ENCODE data around the gene RNU5D-1. TPM values are rescaled to one million over a fixed set of nuclear protein-coding genes. Genes with fewer than 3 reads are reported as not detected.

The RNU5D-1 gene
- total and polyA plus RNA-seq, 7 experiments from 2014 or later, result not detected

DNA sequence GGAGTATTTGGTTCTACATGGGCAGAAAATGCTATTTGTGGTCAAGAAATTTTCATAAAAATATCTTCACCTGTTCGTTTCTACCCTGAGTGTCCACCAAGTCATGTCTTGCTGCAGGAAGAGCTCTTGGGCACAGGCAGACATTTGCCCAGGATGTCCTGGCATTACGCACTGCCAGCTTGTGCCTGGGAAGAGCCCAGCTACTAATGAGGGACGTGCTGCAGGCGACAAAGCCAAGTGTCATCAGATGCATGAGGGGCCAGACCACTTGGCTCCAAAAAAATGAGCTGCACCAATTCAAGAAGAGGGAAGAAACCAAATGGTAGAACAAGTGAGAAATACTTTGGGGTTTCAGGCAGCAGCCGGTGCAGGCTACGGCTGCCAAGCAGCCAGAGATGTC is 12.9 kb downstream of the RNU5D-1 start:
- no peaks in the 10 kb centered on the region for H3K27me3 ChIP-seq (ENCODE audit: control insufficient read depth in 2 of 2, insufficient read depth in 2 of 2, low read length in 2 of 2)
- Mint-ChIP-seq H3K9me3 (peaks cover 0 to 3% (median 0%) of the 10 kb centered on the region in 11 donors), H3K27me3 (no peaks in the 10 kb centered on the region), H3K4me3 (peak overlapping the region in 6 of 10 donors; percentile 8 to 56 (median 43)), H3K27ac (peak overlapping the region in 7 of 9 donors; percentile 10 to 93 (median 68)), H3K4me1 (peaks cover 57 to 78% (median 69%) of the 10 kb centered on the region in 7 donors), H3K36me3 (peaks cover 0 to 3% (median 0%) of the 10 kb centered on the region in 5 donors)
- no peaks in the 10 kb centered on the region for H3K9me3 ChIP-seq (ENCODE audit: control insufficient read depth in 2 of 3, low read length in 3 of 3)
- peaks cover 28 to 62% of the 10 kb centered on the region in 2 donors for H3K4me1 ChIP-seq (ENCODE audit: control insufficient read depth in 2 of 2, insufficient read depth in 2 of 2, low read length in 2 of 2)
- ChIA-PET POLR2A (interaction anchor here (0.8 to 14.5 kb wide), 10 partner anchors 12 to 293 kb away, joined by 3 to 239 read pairs (median 3); partner anchors contain the start of genes ARMH1, HECTD3, PLK3 and RNU5D-1), CTCF (interaction anchor here (0.6 to 8.9 kb wide), 8 partner anchors 11 to 773 kb away, joined by 3 to 55 read pairs (median 4); partner anchors contain the start of gene RNU5D-1)
- peak overlapping the region; percentile 24 for H3K27ac ChIP-seq (ENCODE audit: low read depth, low read length)
- no peaks in the 10 kb centered on the region for H3K36me3 ChIP-seq (ENCODE audit: control insufficient read depth in 2 of 3, insufficient read depth in 3 of 3, low read length in 3 of 3)
- DNase-seq (no peak), ATAC-seq (no peak)
- no peak overlapping the region for H3K4me3 ChIP-seq (ENCODE audit: low read length)
- intact Hi-C loops (cut with micrococcal nuclease), result no loop called here

DNA sequence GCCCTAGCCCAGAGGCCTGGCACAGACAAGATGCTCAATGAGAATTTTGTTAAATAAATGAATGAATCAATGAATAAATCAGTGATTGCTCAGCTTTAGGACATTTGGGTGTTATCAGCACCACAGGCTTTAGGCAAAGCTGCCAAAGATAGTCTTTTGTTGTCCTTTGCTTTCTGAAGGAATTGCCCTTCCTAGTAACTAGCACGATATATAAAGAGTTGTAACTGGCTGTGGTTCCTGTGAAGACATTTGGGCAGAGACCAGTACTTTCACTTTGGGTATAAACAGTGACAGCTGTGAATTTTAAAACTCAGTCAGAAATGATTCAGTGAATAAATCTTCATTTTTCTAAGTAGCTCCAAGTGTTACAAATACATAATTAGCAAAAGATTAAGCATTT is 13.3 kb downstream of the RNU5D-1 start:
- intact Hi-C loops (cut with micrococcal nuclease), result no loop called here
- no peak overlapping the region for H3K4me3 ChIP-seq (ENCODE audit: low read length)
- no peaks in the 10 kb centered on the region for H3K27me3 Mint-ChIP-seq
- peaks cover 0 to 1% (median 0%) of the 10 kb centered on the region in 5 donors for H3K36me3 Mint-ChIP-seq
- DNase-seq, result no peak
- no peaks in the 10 kb centered on the region for H3K27me3 ChIP-seq (ENCODE audit: control insufficient read depth in 2 of 2, insufficient read depth in 2 of 2, low read length in 2 of 2)
- ChIA-PET CTCF (interaction anchor here (0.9 to 8.9 kb wide), 6 partner anchors 10 to 774 kb away, joined by 3 to 55 read pairs (median 4); partner anchors contain the start of gene RNU5D-1), POLR2A (interaction anchor here (0.8 to 14.5 kb wide), 11 partner anchors 12 to 294 kb away, joined by 3 to 239 read pairs (median 3); partner anchors contain the start of genes ARMH1, HECTD3, PLK3 and RNU5D-1)
- H3K4me1 ChIP-seq (ENCODE audit: control insufficient read depth in 2 of 2, insufficient read depth in 2 of 2, low read length in 2 of 2), result peaks cover 28 to 59% of the 10 kb centered on the region in 2 donors
- ATAC-seq, result no peak
- H3K36me3 ChIP-seq (ENCODE audit: control insufficient read depth in 2 of 3, insufficient read depth in 3 of 3, low read length in 3 of 3), result no peaks in the 10 kb centered on the region
- H3K27ac ChIP-seq (ENCODE audit: low read depth, low read length), result peak overlapping the region; percentile 24
- H3K27ac Mint-ChIP-seq, result peak overlapping the region in 8 of 9 donors; percentile 39 to 93 (median 63)
- peak overlapping the region in 6 of 10 donors; percentile 8 to 56 (median 43) for H3K4me3 Mint-ChIP-seq
- no peaks in the 10 kb centered on the region for H3K9me3 ChIP-seq (ENCODE audit: control insufficient read depth in 2 of 3, low read length in 3 of 3)
- H3K9me3 Mint-ChIP-seq, result peaks cover 0 to 3% (median 0%) of the 10 kb centered on the region in 11 donors
- peaks cover 55 to 75% (median 65%) of the 10 kb centered on the region in 7 donors for H3K4me1 Mint-ChIP-seq

DNA sequence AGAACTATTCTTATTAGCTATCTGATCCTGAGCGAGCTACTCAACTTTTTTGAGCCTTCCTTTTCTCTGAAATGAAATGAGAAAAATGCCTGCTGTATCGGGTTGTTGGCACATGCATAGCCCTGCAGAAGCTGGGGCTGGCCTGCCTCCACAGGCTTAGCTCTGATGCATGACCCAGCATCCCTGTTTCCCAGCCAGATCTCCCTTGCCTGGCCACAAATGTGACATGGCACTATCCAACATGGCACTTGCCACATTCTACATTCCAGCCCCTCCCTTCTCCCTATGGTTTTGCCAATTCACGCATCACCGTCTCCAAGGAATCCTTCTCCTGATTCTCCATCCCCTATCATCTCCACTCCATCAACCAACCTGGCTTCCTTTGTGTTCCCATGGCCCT is 13.8 kb downstream of the RNU5D-1 start:
- Mint-ChIP-seq H3K27me3 (no peaks in the 10 kb centered on the region), H3K4me1 (peaks cover 55 to 73% (median 65%) of the 10 kb centered on the region in 7 donors), H3K9me3 (peaks cover 0 to 3% (median 0%) of the 10 kb centered on the region in 11 donors), H3K4me3 (peak overlapping the region in 5 of 10 donors; percentile 25 to 63 (median 47)), H3K27ac (peak overlapping the region in 7 of 9 donors; percentile 48 to 93 (median 70)), H3K36me3 (peaks cover 0 to 1% (median 0%) of the 10 kb centered on the region in 5 donors)
- no peaks in the 10 kb centered on the region for H3K36me3 ChIP-seq (ENCODE audit: control insufficient read depth in 2 of 3, insufficient read depth in 3 of 3, low read length in 3 of 3)
- DNase-seq (no peak), ATAC-seq (no peak)
- H3K27ac ChIP-seq (ENCODE audit: low read depth, low read length), result no peak overlapping the region
- no peaks in the 10 kb centered on the region for H3K27me3 ChIP-seq (ENCODE audit: control insufficient read depth in 2 of 2, insufficient read depth in 2 of 2, low read length in 2 of 2)
- no peaks in the 10 kb centered on the region for H3K9me3 ChIP-seq (ENCODE audit: control insufficient read depth in 2 of 3, low read length in 3 of 3)
- intact Hi-C loops (cut with micrococcal nuclease), result no loop called here
- H3K4me1 ChIP-seq (ENCODE audit: control insufficient read depth in 2 of 2, insufficient read depth in 2 of 2, low read length in 2 of 2), result peaks cover 28 to 55% of the 10 kb centered on the region in 2 donors
- CTCF ChIA-PET, result interaction anchor here (0.9 to 8.9 kb wide), 5 partner anchors 10 to 774 kb away, joined by 3 to 55 read pairs (median 4); partner anchors contain the start of gene RNU5D-1
- POLR2A ChIA-PET, result interaction anchor here (1.0 to 14.5 kb wide), 7 partner anchors 13 to 294 kb away, joined by 3 to 239 read pairs (median 4); partner anchors contain the start of genes HECTD3, RNU5D-1 and UROD
- no peak overlapping the region for H3K4me3 ChIP-seq (ENCODE audit: low read length)

DNA sequence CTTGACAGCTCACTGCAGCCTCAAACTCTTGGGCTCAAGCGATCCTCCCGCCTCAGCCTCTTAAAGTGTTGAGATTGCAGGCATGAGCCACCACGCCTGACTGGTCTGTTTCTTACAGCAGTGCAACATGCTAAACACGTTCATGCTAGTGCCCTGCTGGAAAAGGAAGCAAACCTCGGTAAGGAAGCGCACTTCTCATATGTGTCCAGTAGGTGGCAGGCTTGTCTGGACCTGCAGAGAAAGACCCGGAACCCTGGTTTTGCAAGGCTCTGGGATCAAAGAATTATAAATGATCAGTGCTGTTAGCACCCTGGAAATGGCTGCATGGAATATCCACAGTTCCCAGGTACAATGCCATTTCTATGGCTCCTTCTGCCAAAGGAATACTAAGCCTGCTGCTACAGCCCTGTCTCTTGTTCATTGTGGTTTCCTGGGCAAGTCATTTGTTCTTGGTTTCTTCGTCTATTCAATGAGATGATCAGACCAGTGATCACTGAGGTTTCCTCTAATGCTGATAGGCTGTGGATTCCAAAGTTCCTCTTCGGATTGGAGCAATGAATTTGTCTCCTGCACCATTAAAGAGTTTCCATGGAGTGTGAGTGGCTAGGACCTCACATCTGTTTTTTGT is 15.9 kb downstream of the RNU5D-1 start:
- H3K4me3 Mint-ChIP-seq, result peak overlapping the region; percentile 24 to 72 (median 66)
- Histone ChIP-seq H3K27me3 (ENCODE audit: control insufficient read depth in 2 of 2, insufficient read depth in 2 of 2, low read length in 2 of 2) (no peaks in the 10 kb centered on the region), H3K9me3 (ENCODE audit: control insufficient read depth in 2 of 3, low read length in 3 of 3) (no peaks in the 10 kb centered on the region), H3K36me3 (ENCODE audit: control insufficient read depth in 2 of 3, insufficient read depth in 3 of 3, low read length in 3 of 3) (no peaks in the 10 kb centered on the region), H3K4me1 (ENCODE audit: control insufficient read depth in 2 of 2, insufficient read depth in 2 of 2, low read length in 2 of 2) (peaks cover 11 to 37% of the 10 kb centered on the region in 2 donors), H3K4me3 (ENCODE audit: low read length) (peak overlapping the region; percentile 28), H3K27ac (ENCODE audit: low read depth, low read length) (peak overlapping the region; percentile 39)
- ChIA-PET CTCF (interaction anchor here (0.7 to 8.9 kb wide), 5 partner anchors 15 to 786 kb away, joined by 3 to 55 read pairs (median 5); partner anchors contain the start of gene RNU5D-1), POLR2A (interaction anchor here (0.7 to 14.5 kb wide), 4 partner anchors 15 to 95 kb away, joined by 3 to 239 read pairs (median 4); partner anchors contain the start of gene RNU5D-1)
- H3K27ac Mint-ChIP-seq, result peak overlapping the region; percentile 40 to 85 (median 68)
- H3K9me3 Mint-ChIP-seq, result no peaks in the 10 kb centered on the region
- peaks cover 0 to 9% (median 0%) of the 10 kb centered on the region in 5 donors for H3K27me3 Mint-ChIP-seq
- DNase-seq (peak; percentile 46 to 77 (median 69)), ATAC-seq (peak; percentile 98)
- H3K36me3 Mint-ChIP-seq, result no peaks in the 10 kb centered on the region
- peaks cover 39 to 52% (median 47%) of the 10 kb centered on the region in 7 donors for H3K4me1 Mint-ChIP-seq
- intact Hi-C loops (cut with micrococcal nuclease), result loop anchor here (1.0 to 2.0 kb wide), 7 partner anchors 14 to 776 kb away; partner anchors contain the start of genes ARMH1 (in 1 of the 2), RPS8 (in 1 of the 2), TESK2 (in 1 of the 2) and TMEM53 (in 1 of the 2)

DNA sequence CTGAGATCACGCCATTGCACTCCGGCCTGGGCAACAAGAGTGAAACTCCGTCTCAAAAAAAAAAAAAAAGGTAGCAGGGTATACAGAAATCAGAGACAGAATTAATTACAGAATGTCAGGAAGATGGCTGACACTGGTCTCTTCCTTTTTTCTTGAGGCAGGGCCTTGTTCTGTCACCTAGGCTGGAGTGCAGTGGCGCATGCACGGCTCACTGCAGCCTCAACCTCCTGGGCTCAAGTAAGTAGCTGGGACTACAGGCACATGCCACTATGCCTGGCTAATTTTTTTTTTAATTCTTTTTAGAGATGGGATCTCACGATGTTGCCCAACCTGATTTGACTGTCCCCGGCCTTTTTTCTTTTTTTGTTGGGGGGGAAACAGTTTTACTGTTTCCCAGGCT is 16.4 kb downstream of the RNU5D-1 start:
- POLR2A ChIA-PET, result interaction anchor here (0.7 to 14.5 kb wide), 5 partner anchors 7 to 95 kb away, joined by 3 to 239 read pairs (median 5); partner anchors contain the start of gene RNU5D-1
- Mint-ChIP-seq H3K4me1 (peaks cover 35 to 47% (median 44%) of the 10 kb centered on the region in 7 donors), H3K27me3 (peaks cover 0 to 9% (median 0%) of the 10 kb centered on the region in 5 donors), H3K36me3 (no peaks in the 10 kb centered on the region), H3K4me3 (peak overlapping the region in 6 of 10 donors; percentile 48 to 72 (median 69)), H3K27ac (peak overlapping the region; percentile 40 to 85 (median 68)), H3K9me3 (no peaks in the 10 kb centered on the region)
- Histone ChIP-seq H3K4me1 (ENCODE audit: control insufficient read depth in 2 of 2, insufficient read depth in 2 of 2, low read length in 2 of 2) (peaks cover 11 to 35% of the 10 kb centered on the region in 2 donors), H3K4me3 (ENCODE audit: low read length) (no peak overlapping the region), H3K27ac (ENCODE audit: low read depth, low read length) (no peak overlapping the region), H3K36me3 (ENCODE audit: control insufficient read depth in 2 of 3, insufficient read depth in 3 of 3, low read length in 3 of 3) (no peaks in the 10 kb centered on the region), H3K9me3 (ENCODE audit: control insufficient read depth in 2 of 3, low read length in 3 of 3) (no peaks in the 10 kb centered on the region), H3K27me3 (ENCODE audit: control insufficient read depth in 2 of 2, insufficient read depth in 2 of 2, low read length in 2 of 2) (no peaks in the 10 kb centered on the region)
- no peak for DNase-seq
- intact Hi-C loops (cut with micrococcal nuclease), result loop anchor here (2.0 kb wide), 2 partner anchors 14 to 40 kb away; partner anchors contain the start of genes ARMH1 (in 1 of the 2) and TMEM53 (in 1 of the 2)
- ATAC-seq, result no peak
- CTCF ChIA-PET, result interaction anchor here (0.6 to 8.9 kb wide), 5 partner anchors 16 to 787 kb away, joined by 3 to 55 read pairs (median 5); partner anchors contain the start of gene RNU5D-1

DNA sequence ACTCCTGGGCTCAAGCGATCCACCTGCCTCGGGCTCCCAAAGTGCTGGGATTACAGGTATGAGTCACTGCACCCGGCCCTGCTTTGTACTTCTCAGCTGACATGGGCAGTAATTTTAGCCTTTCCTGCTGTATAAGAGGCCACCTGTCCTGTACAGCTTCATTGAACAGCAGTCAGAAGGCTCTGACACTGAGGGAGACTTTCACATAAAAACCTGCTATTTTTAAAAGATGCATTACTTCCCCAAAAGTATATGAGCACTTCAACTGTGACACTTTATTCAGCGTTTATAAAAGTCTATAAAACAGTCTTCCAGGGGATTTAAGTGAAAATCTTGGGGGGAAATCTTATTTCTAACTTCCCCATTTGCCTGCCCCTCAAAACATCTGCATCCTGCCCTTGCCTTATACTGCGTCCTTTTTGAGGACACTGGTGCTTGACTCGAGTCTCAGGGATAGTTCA is 17.6 kb downstream of the RNU5D-1 start:
- intact Hi-C loops (cut with micrococcal nuclease), result no loop called here
- no peak overlapping the region for H3K27ac ChIP-seq (ENCODE audit: low read depth, low read length)
- Mint-ChIP-seq H3K27me3 (peaks cover 0 to 9% (median 0%) of the 10 kb centered on the region in 5 donors), H3K36me3 (no peaks in the 10 kb centered on the region), H3K4me1 (peaks cover 30 to 42% (median 40%) of the 10 kb centered on the region in 7 donors), H3K27ac (no peak overlapping the region), H3K9me3 (peaks cover 0 to 1% (median 0%) of the 10 kb centered on the region in 11 donors), H3K4me3 (no peak overlapping the region)
- peaks cover 11 to 24% of the 10 kb centered on the region in 2 donors for H3K4me1 ChIP-seq (ENCODE audit: control insufficient read depth in 2 of 2, insufficient read depth in 2 of 2, low read length in 2 of 2)
- POLR2A ChIA-PET, result interaction anchor here (0.7 to 14.5 kb wide), 5 partner anchors 8 to 973 kb away, joined by 3 to 239 read pairs (median 5); partner anchors contain the start of gene RNU5D-1
- CTCF ChIA-PET, result interaction anchor here (0.7 to 8.9 kb wide), 3 partner anchors 17 to 942 kb away, joined by 4 to 55 read pairs (median 6); partner anchors contain the start of gene RNU5D-1
- H3K9me3 ChIP-seq (ENCODE audit: control insufficient read depth in 2 of 3, low read length in 3 of 3), result no peaks in the 10 kb centered on the region
- H3K4me3 ChIP-seq (ENCODE audit: low read length), result no peak overlapping the region
- DNase-seq (no peak), ATAC-seq (no peak)
- no peaks in the 10 kb centered on the region for H3K36me3 ChIP-seq (ENCODE audit: control insufficient read depth in 2 of 3, insufficient read depth in 3 of 3, low read length in 3 of 3)
- H3K27me3 ChIP-seq (ENCODE audit: control insufficient read depth in 2 of 2, insufficient read depth in 2 of 2, low read length in 2 of 2), result no peaks in the 10 kb centered on the region
